Parathyroid adenoma (tissue), 2 donors: ENCODE data around the gene HDAC9.

Experiments
- H2AFZ ChIP-seq: fragments of 300-600 bp; sonication (generic); one replicate; pipeline ENCODE4 v1.7.0; 2017; ENCODE audit warnings: antibody characterized with exemption, mild to moderate bottlenecking
- H3K27ac ChIP-seq: fragments of 300-600 bp; sonication (generic); one replicate; pipeline ENCODE4 v1.7.0; 2017
- H3K27me3 ChIP-seq: fragments of 300-600 bp; sonication (generic); one replicate; pipeline ENCODE4 v1.7.0; 2017; ENCODE audit warnings: low read length; ENCODE audit not compliant: control insufficient read depth, insufficient read depth
- H3K36me3 ChIP-seq: fragments of 300-600 bp; sonication (generic); one replicate; pipeline ENCODE4 v1.7.0; 2017; ENCODE audit warnings: low read length; ENCODE audit not compliant: control insufficient read depth, insufficient read depth
- H3K4me1 ChIP-seq: fragments of 300-600 bp; sonication (generic); one replicate; pipeline ENCODE4 v1.7.0; 2017; ENCODE audit warnings: control low read depth
- H3K4me2 ChIP-seq: fragments of 300-600 bp; sonication (generic); one replicate; pipeline ENCODE4 v1.7.0; 2017; ENCODE audit warnings: low read length
- H3K4me3 ChIP-seq: fragments of 300-600 bp; sonication (generic); one replicate; pipeline ENCODE4 v1.7.0; 2017; ENCODE audit warnings: low read depth, low read length
- H3K79me2 ChIP-seq: fragments of 300-600 bp; sonication (generic); one replicate; pipeline ENCODE4 v1.7.0; 2017; ENCODE audit warnings: control low read depth
- H3K9ac ChIP-seq: fragments of 300-600 bp; sonication (generic); one replicate; pipeline ENCODE4 v1.7.0; 2017; ENCODE audit warnings: mild to moderate bottlenecking
- H3K9me3 ChIP-seq: fragments of 300-600 bp; sonication (generic); one replicate; pipeline ENCODE4 v1.7.0; 2017; ENCODE audit warnings: low read length; ENCODE audit not compliant: control insufficient read depth
- TF ChIP-seq, protein P1 (sequence below): fragments of 300-600 bp; sonication (generic); IDR thresholded peaks from one replicate; pipeline ENCODE4 v1.7.0; 2017; ENCODE audit warnings: antibody characterized with exemption, mild to moderate bottlenecking
- donor health status: primary hyperparathyroidism.

The HDAC9 gene

DNA sequence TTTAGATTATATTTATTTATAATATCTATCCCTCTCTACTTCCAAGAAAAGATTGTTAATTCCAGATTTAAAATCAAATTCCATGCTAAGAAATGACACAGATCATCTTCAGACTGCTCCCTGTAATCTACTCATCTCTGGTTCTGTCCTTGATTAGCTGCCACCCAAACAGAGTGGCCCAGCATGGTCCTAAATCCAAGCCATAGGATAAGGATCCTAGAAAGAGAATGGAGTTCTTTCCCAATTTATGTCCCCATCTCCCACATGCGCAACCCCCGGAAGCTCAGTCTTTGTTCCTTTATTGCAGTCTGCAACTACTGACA, 23.4 kb upstream of the HDAC9 start:
- Histone ChIP-seq H3K36me3 (no peaks in the 10 kb centered on the region), H3K27ac (no peak overlapping the region), H3K4me1 (no peaks in the 10 kb centered on the region), H3K9me3 (no peaks in the 10 kb centered on the region), H2AFZ (no peak overlapping the region), H3K4me2 (no peak overlapping the region), H3K4me3 (no peak overlapping the region), H3K27me3 (no peaks in the 10 kb centered on the region), H3K9ac (no peak overlapping the region), H3K79me2 (no peaks in the 10 kb centered on the region)
- TF ChIP-seq, protein P1, sequence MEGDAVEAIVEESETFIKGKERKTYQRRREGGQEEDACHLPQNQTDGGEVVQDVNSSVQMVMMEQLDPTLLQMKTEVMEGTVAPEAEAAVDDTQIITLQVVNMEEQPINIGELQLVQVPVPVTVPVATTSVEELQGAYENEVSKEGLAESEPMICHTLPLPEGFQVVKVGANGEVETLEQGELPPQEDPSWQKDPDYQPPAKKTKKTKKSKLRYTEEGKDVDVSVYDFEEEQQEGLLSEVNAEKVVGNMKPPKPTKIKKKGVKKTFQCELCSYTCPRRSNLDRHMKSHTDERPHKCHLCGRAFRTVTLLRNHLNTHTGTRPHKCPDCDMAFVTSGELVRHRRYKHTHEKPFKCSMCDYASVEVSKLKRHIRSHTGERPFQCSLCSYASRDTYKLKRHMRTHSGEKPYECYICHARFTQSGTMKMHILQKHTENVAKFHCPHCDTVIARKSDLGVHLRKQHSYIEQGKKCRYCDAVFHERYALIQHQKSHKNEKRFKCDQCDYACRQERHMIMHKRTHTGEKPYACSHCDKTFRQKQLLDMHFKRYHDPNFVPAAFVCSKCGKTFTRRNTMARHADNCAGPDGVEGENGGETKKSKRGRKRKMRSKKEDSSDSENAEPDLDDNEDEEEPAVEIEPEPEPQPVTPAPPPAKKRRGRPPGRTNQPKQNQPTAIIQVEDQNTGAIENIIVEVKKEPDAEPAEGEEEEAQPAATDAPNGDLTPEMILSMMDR, result no peak

DNA sequence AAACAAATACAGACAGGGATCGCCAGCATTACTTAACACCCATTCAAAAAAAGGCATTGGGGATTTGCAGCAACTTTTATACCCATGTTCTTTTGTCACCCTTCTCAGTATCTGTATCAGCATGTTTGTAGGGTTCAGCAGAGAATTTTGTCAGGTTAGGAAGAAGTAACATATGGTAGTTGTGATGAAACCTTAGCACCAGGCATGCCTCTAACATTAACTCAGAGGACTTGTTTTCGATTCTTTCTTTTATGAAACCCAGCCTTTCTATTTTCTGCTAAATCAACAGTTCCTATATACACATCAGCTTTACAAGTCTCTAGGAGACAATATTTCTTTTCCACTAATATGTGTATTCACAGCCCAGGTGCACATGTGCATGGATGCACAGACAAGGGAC, 22.4 kb upstream of the HDAC9 start:
- TF ChIP-seq, protein P1, result no peak
- H3K4me3 ChIP-seq, result no peak overlapping the region

DNA sequence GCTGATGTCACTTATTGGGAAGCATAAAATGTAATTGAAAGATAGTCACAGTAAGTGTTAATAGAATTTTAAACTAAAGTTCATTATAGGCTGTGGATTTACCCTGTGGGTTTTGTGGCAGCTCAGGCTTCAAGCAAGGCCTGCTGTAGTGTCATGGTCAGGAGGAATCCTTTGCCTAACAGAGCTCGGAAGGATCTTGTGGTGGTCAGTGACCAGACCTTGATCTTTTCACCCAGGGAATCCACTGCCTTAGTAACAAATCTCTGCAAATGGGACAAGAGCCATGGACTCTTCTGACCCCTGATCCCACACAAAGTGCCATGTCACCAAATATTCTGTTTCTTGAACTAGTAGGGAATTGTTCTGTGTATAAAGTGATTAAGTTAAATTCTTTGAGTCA, 20.6 kb upstream of the HDAC9 start:
- Histone ChIP-seq H3K4me2 (no peak overlapping the region), H3K36me3 (no peaks in the 10 kb centered on the region), H3K27me3 (no peaks in the 10 kb centered on the region), H3K4me3 (no peak overlapping the region), H3K79me2 (no peaks in the 10 kb centered on the region), H3K9ac (no peak overlapping the region), H2AFZ (no peak overlapping the region), H3K4me1 (no peaks in the 10 kb centered on the region), H3K27ac (no peak overlapping the region), H3K9me3 (no peaks in the 10 kb centered on the region)
- TF ChIP-seq, protein P1, result no peak

More for the DNA sequence above, 22.4 kb upstream of the HDAC9 start:
- no peaks in the 10 kb centered on the region for H3K4me1 ChIP-seq
- H3K27ac ChIP-seq, result no peak overlapping the region
- H2AFZ ChIP-seq, result no peak overlapping the region
- no peak overlapping the region for H3K4me2 ChIP-seq
- H3K27me3 ChIP-seq, result no peaks in the 10 kb centered on the region
- no peaks in the 10 kb centered on the region for H3K9me3 ChIP-seq
- no peak overlapping the region for H3K9ac ChIP-seq
- H3K36me3 ChIP-seq, result no peaks in the 10 kb centered on the region
- H3K79me2 ChIP-seq, result no peaks in the 10 kb centered on the region

DNA sequence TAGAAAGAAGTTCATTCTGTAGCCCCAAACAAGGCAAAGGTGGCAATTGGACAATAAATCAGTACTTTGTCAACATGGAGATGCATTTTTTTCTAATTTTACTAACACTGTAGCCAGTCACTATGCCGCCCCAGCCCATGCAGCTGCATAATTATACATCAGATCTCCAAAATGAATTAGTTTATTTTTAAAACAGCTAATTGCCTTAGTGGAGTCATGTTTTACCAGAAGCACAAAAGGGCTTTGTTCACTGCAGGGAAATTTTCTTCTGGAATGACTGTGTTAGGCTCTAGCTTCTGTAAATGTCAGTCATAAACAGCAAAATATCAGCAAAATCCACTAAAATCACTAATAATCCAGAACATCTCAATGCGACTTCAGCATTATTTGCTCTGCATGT, 20.1 kb upstream of the HDAC9 start:
- no peaks in the 10 kb centered on the region for H3K79me2 ChIP-seq
- H3K27ac ChIP-seq, result no peak overlapping the region
- no peak overlapping the region for H2AFZ ChIP-seq
- no peaks in the 10 kb centered on the region for H3K27me3 ChIP-seq
- no peaks in the 10 kb centered on the region for H3K36me3 ChIP-seq
- H3K4me1 ChIP-seq, result no peaks in the 10 kb centered on the region
- H3K4me2 ChIP-seq, result no peak overlapping the region
- H3K9ac ChIP-seq, result no peak overlapping the region
- H3K4me3 ChIP-seq, result no peak overlapping the region
- TF ChIP-seq, protein P1, result no peak
- no peaks in the 10 kb centered on the region for H3K9me3 ChIP-seq

DNA sequence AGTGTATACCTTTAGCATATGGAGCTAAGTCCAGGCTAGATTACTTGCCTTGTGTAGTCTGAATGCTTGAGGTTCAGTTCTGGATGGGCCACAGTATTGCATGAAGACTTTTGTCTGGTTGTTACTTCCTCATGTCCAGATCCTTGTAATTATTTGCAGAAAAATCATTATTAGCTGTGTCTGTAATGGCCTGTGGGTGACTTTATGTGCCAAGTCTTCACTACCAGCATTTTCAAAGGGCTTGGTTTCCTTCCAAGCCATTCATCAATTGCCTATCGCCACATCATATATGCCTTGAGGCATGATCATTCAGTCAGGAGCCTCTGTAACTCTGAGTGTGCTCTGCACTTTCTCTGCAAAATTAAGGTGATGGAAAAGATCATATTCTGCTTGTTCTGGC, 13.8 kb upstream of the HDAC9 start:
- Histone ChIP-seq H3K27me3 (no peaks in the 10 kb centered on the region), H3K79me2 (no peaks in the 10 kb centered on the region), H3K9me3 (no peaks in the 10 kb centered on the region), H3K27ac (no peak overlapping the region), H3K4me2 (no peak overlapping the region), H3K4me3 (no peak overlapping the region), H3K4me1 (no peaks in the 10 kb centered on the region), H2AFZ (no peak overlapping the region), H3K36me3 (no peaks in the 10 kb centered on the region), H3K9ac (no peak overlapping the region)
- TF ChIP-seq, protein P1, result no peak
